Dedifferentiated amniotic fluid mesenchymal stem cell (primary cell): ENCODE results near the gene KCND3.

Source experiments
- DNase-seq: peaks from one replicate; pipeline ENCODE4 v3.0.0-alpha.2; 2016; ENCODE audit errors: extremely low spot score

Gene KCND3

DNA sequence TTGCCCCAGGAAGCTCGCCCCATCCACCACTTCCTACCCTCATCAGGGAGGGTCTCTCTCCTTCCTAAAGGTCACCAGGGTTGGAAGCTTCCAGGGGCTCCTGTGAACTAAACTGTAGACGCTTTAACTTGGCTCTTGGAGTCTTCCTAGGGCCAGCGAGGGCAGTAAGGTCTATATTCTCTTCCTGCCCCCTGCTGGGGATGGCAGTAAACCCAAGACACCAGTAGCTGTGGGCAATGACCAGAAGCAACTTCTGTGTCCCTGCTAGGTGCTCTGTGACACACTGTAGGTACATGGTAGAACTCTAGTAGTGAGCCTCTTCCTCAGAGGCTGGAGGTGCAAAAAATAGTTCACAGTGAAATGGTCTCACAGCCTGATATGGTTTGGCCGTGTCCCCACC lies 30.0 kb downstream of the KCND3 start:
- no peak for DNase-seq

DNA sequence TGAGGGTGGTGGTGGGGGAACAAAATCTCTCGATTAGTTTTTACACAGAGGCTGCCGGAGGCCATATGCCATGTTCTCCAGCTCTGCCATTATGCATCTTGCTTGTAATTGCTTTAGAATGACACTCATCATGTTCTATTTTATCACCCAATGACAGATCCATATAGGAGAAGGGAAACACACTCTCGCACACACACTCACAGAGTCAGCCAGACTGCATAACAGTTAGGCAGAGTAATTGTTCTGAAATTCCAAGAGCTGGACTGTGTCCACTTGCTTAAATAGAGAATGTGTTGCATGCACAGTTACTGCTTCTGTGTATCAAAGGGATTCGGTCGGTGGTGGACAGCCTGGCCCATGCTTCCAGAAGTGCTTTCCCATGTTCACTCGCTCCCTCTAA lies 30.6 kb downstream of the KCND3 start:
- no peak for DNase-seq

DNA sequence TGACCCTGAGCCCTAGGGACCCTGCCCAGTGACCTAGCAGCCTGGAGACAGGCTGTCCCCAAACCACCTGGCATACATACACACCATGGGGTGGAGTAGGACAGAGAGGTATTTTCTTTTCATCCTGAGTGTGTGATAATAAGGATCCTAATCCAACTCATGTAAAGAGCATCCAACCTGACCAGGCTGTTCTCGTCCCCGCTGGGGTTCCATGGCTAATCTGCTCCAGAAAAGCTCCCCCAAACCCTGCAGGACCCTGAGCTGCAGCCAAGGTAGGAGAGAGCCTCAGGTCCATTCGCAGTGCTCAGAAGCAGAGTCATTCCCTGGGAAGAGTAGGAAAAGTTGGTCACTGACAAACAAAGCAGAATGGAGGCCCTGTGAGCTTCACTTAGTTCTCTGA lies 31.4 kb downstream of the KCND3 start:
- no peak for DNase-seq

DNA sequence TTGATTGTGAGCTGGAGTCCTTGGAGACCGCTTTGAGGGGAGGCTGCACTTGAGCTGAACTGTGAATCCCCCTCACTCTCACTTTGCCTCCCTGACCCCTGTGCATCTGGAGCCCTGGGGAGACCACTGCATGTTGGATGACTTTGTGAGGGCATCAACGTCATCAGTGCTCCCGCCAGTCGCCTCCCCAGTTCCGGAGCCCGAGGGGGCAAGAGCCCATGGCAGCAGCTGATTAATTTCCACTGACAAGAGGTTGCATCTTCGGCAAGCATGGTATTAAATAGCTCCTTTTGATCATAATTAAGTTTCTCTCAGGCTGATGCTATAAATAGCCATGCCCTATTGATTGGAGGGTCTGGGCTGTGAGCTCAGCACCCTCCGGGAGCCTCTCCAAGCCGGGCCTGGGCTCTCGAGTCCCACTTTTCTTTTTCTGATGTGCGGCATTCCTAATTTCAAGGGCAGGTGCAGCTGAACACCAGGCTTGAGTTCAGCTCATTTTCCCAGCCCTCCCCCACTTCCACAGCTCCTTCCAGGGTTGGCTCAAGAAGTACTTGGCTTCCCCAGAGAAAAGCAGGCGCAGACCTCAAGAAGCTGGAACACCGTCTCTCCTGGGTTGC lies 33.2 kb downstream of the KCND3 start:
- DNase-seq: no peak

DNA sequence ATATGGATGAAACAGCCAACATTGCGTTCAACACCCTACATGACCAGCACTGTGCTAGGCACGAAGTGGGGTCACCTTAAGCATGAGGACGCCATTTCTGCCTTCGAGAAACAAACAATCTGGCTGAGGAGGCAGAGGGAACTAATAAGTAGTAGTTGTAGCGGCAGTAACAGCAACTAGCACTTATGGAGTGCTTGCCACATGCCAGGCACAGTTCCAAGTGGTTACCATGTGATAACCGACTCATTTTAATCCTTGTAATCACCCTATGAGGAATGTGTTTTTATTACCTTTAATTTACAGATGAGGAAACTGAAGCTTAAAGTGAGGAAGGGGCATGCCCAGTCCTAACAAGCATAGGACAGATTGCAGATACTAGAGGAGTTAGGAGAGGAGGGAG lies 33.7 kb downstream of the KCND3 start:
- DNase-seq: no peak

DNA sequence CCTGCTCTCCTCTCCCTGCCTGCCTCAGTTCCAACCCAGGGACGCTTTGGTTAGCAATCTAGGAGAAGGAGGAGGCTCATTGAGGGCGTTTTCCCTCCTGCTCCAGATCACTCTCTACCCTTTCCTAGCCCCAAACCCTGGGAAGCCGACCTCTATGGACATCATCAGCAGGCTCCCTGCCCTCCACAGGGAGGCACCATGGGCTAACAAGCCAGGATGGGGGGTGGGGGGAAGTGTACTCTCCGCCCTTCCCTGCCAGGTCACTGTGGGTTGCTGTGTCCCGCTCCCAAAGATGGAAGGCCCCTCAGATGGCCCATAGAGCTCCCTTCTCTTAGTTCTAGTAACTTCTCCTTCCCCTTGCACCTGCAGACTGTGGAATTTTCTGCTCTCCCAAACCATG lies 35.7 kb downstream of the KCND3 start:
- no peak for DNase-seq

GRCh38 chr1:111952125-111952657 lies 37.3 kb downstream of the KCND3 start:
- DNase-seq: no peak

DNA sequence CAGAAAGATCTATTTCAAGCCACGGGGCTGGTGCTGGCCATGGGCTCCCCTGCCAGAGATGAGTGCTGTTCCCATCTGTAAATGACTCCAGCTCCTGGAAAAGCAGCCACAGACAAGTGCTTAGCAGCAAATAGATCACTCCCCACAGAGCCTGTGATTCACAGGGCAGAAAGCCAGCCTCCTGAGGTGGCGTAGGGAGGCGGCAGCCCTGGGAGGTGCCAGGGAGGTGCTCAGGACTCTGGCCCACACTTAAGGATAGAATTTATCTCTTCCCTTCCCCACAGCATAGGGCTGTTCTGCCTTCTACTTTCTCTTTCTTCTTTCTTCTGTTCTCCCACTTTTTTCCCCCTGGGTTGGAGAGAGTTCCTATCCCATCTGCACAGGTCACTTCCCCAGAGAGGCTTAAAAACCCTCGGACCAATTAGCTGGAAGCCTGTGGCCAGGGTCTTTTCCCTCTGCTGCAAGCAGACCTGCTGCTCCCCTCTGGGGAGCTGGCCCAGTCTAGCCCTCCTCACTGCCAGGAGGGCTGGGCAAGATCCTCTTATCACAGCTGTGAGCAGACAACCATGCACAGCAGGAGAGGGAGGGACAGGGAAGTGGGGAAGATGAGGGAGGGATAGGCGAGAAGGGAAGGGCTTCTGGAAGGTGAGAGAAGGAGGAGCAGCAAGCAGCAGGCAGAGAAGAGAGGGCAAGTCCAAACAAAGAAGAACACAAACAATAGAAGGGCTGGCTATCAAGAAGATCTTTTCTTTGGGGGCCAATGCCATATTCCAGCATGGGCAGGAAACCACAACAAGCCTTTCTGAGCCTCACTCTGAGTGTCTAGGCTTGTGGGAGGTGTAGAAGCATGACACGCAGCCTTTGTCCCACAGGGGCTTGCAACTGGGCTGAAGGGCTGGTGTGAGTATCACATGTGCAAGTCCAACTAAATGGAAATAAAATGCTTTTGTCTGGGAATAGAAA lies 41.0 kb downstream of the KCND3 start:
- DNase-seq: no peak

DNA sequence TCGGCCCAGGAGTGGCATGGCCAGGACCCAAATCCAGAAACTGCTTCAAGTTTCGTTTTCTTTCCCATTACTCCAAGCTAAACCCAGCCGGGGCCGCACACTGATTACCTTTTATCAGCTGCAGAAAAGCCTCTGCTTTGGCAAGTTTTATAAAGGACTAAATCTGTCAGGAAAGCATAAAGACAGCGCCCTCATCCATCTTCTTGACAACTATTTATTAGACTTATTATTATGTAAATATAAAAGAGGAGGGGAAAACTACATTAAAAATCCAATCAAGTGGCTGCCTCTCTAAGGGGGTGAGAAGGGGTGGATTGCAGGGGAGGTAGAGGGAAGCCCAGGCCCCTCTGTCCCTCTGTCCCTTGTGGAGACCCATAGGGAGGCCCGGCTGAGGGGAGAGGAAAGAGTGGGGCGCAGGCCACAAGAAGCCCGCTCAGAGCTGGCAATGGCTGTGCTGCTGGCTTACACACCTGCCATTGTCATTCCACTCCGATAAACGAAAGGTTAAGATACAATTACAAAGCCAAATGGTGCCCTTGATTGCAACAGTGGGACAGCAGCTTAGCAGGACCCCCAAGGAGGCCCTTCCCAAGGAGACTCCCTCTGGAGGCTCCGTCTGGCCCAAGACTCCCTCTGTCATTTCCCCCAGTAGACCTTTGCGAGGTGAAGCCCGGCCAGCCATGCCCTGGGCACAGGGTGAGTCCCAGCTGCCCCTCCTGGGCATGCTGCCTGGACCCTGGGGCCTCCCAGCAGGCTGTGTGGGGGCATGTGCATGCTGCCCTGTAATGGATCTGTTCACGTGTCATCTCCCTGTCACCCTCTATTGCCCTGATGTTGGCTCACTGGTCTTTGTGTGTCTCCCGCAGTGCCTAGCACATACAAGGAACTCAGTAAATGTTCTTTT lies 45.4 kb downstream of the KCND3 start:
- DNase-seq: no peak

GRCh38 chr1:111943066-111943465 lies 46.4 kb downstream of the KCND3 start:
- DNase-seq: no peak

- DNase-seq: no peak
Observed at GRCh38 chr1:111938536-111938935, 50.9 kb downstream of the KCND3 start.

- DNase-seq: no peak
Observed at GRCh38 chr1:111938123-111938522, 51.3 kb downstream of the KCND3 start.

DNA sequence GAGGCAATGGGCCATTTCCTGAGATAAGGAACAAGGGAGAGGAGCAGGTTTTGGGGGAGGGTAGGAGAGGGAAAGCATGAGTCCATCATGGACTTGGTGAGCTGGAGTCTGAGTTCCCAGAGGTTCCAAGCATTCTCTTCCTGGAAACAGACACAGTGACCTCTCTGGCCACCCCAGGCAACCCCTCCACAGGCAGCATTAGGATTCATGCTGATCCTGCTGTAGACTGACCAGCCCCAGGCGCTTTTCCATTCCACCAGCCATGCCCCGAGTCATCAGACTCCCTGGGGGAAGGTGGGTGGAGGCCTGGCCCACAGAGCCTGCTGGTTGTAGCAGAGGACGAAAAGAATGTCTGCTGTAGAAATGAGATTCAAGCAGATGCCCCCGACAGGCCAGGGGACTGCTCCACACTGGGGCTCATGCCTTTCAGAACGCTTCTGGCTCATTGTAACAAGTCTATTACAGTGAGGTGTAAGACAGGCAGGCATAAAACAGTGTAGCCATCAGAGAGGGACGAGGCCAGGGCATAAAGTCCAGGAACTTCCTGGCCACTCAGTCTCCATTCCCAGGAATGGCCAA lies 52.2 kb downstream of the KCND3 start:
- DNase-seq: no peak

DNA sequence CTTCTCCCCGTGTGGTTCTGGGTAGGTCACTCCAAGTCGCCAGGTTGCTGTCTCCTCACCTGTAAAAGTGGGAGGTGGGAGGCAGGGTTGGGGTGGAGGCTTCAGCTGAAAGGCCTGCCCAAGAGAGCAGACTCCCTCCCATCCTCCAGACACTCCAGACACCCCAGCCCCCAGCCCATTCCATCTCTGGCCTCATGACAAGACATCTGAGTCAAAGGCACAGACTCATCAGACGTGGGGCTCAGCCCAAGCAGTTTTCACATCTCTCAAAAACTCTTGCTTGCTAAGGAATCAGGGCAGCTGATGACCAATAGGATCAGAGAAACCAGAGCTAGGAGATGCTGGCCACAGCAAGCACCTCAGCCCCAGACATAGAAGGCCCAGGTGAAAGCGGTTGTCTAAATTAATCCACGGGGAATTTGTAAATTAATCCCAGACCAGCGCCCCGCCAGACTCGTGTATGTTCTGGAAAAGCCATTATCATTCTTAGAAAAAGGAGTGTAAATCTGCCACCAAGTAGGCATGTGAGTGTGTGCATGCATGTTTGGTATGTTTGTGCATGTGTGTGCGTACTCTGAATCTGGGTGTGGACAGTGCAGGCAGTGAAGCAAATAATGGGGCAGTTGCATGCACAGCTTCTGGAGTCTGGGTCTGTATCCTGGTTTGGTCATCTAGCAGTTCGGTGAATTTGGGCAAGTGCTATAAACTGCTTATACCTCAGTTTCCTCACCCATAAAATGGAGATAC lies 55.2 kb downstream of the KCND3 start:
- DNase-seq: no peak

GRCh38 chr1:111930356-111930755 lies 59.1 kb downstream of the KCND3 start:
- DNase-seq: no peak

DNA sequence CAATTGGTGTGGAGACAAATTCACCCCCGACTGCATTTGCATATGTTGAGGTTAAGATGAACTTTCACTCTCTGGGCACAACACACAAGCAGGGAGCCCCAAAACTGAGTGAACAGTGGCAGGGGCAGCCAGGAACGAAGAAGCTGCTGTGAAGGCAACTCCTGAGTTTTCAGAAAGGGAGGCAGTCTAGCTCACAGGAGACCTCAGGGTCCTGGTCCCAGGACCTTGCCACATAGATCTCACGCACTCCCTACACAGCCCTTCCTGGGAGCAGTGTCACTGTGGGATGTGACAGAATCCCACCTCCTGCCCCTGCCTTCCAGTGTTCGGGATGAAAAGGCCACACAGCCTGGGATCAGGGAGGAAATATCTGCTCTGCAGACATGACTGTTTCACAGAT lies 60.9 kb downstream of the KCND3 start:
- no peak for DNase-seq

GRCh38 chr1:111927652-111928051 lies 61.8 kb downstream of the KCND3 start:
- no peak for DNase-seq

DNA sequence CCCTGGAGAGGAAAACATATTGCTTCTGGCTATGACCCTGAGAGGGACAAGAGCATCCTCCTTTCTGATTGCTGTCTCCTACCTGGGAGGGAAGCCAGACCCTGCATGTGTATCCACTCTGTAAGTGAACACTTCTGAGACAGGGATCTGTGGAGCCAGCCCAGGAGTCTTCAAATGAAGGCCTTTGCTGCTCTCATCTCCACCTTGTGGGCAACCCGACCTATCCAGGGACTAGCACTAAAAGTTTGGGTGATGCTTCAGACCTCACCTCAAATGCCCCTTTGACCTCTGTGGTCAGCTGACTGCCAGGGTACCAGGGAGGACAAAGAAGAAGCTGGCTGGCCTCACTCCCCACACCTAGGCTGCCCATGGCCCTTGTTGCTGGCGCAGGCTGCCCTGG lies 64.7 kb downstream of the KCND3 start:
- no peak for DNase-seq

DNA sequence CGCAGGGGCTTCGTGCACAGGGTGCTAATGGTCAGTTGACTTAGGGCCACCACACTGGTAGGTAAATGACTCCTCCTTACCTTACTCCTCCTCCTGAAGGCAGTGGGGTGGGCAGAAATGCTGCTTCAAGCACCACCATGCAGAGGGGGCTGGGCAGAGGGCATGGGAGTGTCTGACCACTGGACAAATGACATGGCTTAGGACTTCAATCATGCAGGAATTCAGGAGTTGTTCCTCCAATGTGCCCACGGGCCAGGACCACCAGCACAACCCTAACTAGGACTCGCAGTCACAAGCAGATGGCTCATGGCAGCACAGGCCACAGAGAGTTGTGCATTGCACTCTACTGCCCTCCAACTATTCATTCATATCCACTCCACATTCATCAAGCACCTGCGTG lies 65.7 kb downstream of the KCND3 start:
- no peak for DNase-seq

DNA sequence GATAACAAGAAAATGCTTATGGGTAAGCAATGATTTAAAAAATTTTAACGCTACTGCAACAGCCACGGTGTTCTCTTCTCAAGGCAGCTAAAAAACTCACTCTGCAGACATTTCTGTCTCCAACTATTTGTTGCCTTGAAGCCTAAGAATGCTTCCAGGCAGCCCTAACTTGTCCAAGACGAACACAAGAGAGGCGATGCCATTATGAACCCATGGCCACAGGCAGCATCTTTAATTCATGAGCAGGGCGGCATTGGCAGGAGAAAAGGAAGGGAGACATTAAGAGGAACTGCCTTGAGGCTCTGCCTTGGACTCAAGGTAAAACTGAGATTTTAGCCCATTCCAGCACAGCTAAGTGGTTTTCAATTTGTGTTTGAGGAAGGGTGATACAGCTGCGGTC lies 67.5 kb downstream of the KCND3 start:
- no peak for DNase-seq
